Ammon's horn (tissue), 1 donor: ENCODE measurements around the gene DLGAP1.
"Not testable (repeated sequence)": the region's sequence is repeated elsewhere in the genome, so short reads cannot be mapped to it uniquely, and the experiment has no call there.

Source experiments
- DNase-seq: peaks from one replicate; pipeline ENCODE4 v3.0.0-alpha.2; 2016; ENCODE audit warnings: low spot score

DLGAP1 gene

GRCh38 chr18:3599195-3599594 lies 855.9 kb downstream of the DLGAP1 start:
- DNase-seq = no peak

- no peak for DNase-seq
These were observed 856.5 kb downstream of the DLGAP1 start for GRCh38 chr18:3598581-3598980.

- no peak for DNase-seq
These were observed 857.4 kb downstream of the DLGAP1 start for GRCh38 chr18:3597409-3598357.

- DNase-seq = peak; percentile 77
These were observed 858.3 kb downstream of the DLGAP1 start for GRCh38 chr18:3596637-3597384.

GRCh38 chr18:3596324-3596636 lies 858.8 kb downstream of the DLGAP1 start:
- DNase-seq = no peak

GRCh38 chr18:3595369-3596273 lies 859.5 kb downstream of the DLGAP1 start:
- DNase-seq = peak; percentile 38

GRCh38 chr18:3594760-3595368 lies 860.2 kb downstream of the DLGAP1 start:
- no peak for DNase-seq

- DNase-seq = peak; percentile 96
These were observed 861.0 kb downstream of the DLGAP1 start for GRCh38 chr18:3593904-3594759.

- no peak for DNase-seq
These were observed 861.7 kb downstream of the DLGAP1 start for GRCh38 chr18:3593381-3593903.

GRCh38 chr18:3592864-3593263 lies 862.2 kb downstream of the DLGAP1 start:
- DNase-seq = no peak

GRCh38 chr18:3590096-3590630 lies 864.9 kb downstream of the DLGAP1 start:
- no peak for DNase-seq

GRCh38 chr18:3585656-3586509 lies 869.2 kb downstream of the DLGAP1 start:
- peak; percentile 88 for DNase-seq

- DNase-seq = no peak
These were observed 870.1 kb downstream of the DLGAP1 start for GRCh38 chr18:3584897-3585460.

- no peak for DNase-seq
These were observed 870.7 kb downstream of the DLGAP1 start for GRCh38 chr18:3584266-3584861.

- DNase-seq = no peak
These were observed 871.2 kb downstream of the DLGAP1 start for GRCh38 chr18:3583873-3584247.

GRCh38 chr18:3583106-3583872 lies 871.8 kb downstream of the DLGAP1 start:
- not testable (repeated sequence) for DNase-seq

GRCh38 chr18:3581890-3582289 lies 873.2 kb downstream of the DLGAP1 start:
- DNase-seq = no peak
